Thymus (tissue), 11 donors: ENCODE data around the gene ZNF605. TPM values are rescaled to one million over a fixed set of nuclear protein-coding genes. Genes with fewer than 3 reads are reported as not detected.
"Not testable (repeated sequence)": the region's sequence is repeated elsewhere in the genome, so short reads cannot be mapped to it uniquely, and the experiment has no call there.

Experiments used
- DNase-seq, 9 donors: peaks; one replicate each; pipeline ENCODE4 v3.0.0-alpha.2; 2013; ENCODE audit warnings: low spot score in 9 of 9, low read depth in 6 of 9, missing footprints in 1 of 9
- H3K27ac ChIP-seq, 2 donors: one replicate each; pipeline ENCODE4 v1.5.1; 2013; ENCODE audit warnings: control low read depth in 1 of 2, low read depth in 1 of 2, low read length in 1 of 2, mild to moderate bottlenecking in 1 of 2, moderate library complexity in 1 of 2
- H3K27me3 ChIP-seq, 2 donors: one replicate each; pipeline ENCODE4 v1.5.1; 2013; ENCODE audit warnings: low read length in 1 of 2; ENCODE audit not compliant: control insufficient read depth in 2 of 2, insufficient read depth in 1 of 2
- H3K36me3 ChIP-seq, 2 donors: one replicate each; pipeline ENCODE4 v1.5.1; 2013; ENCODE audit warnings: low read length in 1 of 2, mild to moderate bottlenecking in 1 of 2, moderate library complexity in 1 of 2; ENCODE audit not compliant: control insufficient read depth in 2 of 2, insufficient read depth in 2 of 2
- H3K4me1 ChIP-seq, 2 donors: one replicate each; pipeline ENCODE4 v1.5.1; 2013; ENCODE audit warnings: low read length in 2 of 2; ENCODE audit not compliant: control insufficient read depth in 2 of 2, insufficient read depth in 2 of 2
- H3K4me3 ChIP-seq, 2 donors: one replicate each; pipeline ENCODE4 v1.5.1; 2013; ENCODE audit warnings: low read length in 2 of 2, control low read depth in 1 of 2, mild to moderate bottlenecking in 1 of 2
- H3K9me3 ChIP-seq, 2 donors: one replicate each; pipeline ENCODE4 v1.5.1; 2013; ENCODE audit warnings: low read length in 1 of 2, mild to moderate bottlenecking in 1 of 2; ENCODE audit not compliant: control insufficient read depth in 2 of 2, insufficient read depth in 1 of 2
- WGBS: extraction: QIAGEN DNeasy Blood & Tissue Kit; methylation state at CpG from one replicate; pipeline ENCODE4 v1.1.7; 2013; 5-methylcytosine and 5-hydroxymethylcytosine counted together
- polyA plus RNA-seq: library from polyadenylated mRNA; stranded (reverse); fragments of 200-250 nt; gene quantifications from one replicate; pipeline ENCODE4 v1.2.3, GENCODE V29; 2013
- total RNA-seq: library from RNA; stranded (reverse); fragments of 120-200 nt; gene quantifications from one replicate; pipeline ENCODE4 v1.2.4, GENCODE V29; 2013
- donor health status: healthy.

ZNF605 gene
- total and polyA plus RNA-seq, 2 donors: 4.7 to 9.0 TPM

DNA sequence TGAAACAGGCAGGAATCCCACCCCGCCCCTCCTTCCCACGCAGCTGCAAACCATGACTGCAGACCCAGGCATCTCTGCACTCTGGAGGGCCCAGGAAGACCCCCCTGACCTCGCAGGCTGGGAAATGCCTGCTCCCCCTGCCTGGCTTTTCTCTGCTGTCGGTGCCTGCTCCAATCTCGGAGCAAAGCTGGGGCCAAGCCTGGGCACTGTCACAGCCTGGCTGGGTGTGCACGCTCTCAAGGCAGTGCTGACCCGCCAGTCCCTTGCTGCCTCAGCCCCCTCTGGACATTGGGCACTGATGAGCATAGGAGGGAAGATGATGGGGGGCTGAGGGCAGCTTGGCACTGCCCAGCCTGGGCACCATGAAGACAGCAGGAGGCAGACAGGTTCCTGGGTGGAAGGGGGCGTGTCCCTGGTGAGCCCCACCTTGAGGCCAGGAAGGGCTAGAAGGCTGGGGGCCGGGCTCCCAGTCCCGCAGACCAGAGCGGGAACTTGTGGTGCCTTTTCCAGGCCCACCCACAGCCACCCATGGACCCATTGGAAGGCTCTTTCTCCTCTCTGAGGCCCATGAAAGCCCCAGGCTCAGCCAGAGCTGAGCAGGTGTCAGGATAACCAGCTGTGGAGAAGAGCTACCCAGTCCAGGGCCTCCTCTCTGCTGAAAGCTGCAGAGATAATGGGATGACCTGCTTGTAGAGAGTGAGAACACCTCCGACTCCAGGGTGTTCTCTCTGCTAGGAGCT is 10.7 kb upstream of the ZNF605 start:
- 97% methylated on average over 12 of the region's 12 CpGs for WGBS
- no peaks in the 10 kb centered on the region for H3K4me1 ChIP-seq
- H3K36me3 ChIP-seq: no peaks in the 10 kb centered on the region
- H3K27me3 ChIP-seq: no peaks in the 10 kb centered on the region
- peaks cover 15 to 54% of the 10 kb centered on the region in 2 donors for H3K9me3 ChIP-seq
- no peak overlapping the region for H3K4me3 ChIP-seq
- H3K27ac ChIP-seq: no peak overlapping the region
- no peak for DNase-seq

DNA sequence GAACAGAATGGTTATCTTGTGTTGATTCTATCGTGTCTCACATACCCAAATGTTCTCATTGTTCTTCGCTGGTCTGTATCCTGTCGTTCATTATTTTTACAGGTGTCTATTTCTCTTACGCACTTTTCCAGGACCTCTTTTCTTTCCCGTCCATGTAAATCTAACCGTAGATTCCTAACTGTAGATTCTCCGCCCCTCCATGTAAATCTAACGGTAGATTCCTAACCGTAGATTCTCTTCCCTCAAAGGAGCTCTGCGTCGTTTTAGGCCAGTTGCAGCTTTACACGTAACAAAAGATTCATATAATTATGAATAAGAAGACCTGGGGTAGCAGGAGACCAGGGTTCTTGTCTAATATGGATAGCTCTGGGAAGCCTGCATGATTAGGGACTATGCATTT is 9.7 kb upstream of the ZNF605 start:
- DNase-seq: no peak
- H3K36me3 ChIP-seq: no peaks in the 10 kb centered on the region
- H3K27me3 ChIP-seq: no peaks in the 10 kb centered on the region
- peaks cover 15 to 56% of the 10 kb centered on the region in 2 donors for H3K9me3 ChIP-seq
- no peak overlapping the region for H3K27ac ChIP-seq
- WGBS: 95% methylated on average over 12 of the region's 12 CpGs
- no peak overlapping the region for H3K4me3 ChIP-seq
- H3K4me1 ChIP-seq: no peaks in the 10 kb centered on the region

DNA sequence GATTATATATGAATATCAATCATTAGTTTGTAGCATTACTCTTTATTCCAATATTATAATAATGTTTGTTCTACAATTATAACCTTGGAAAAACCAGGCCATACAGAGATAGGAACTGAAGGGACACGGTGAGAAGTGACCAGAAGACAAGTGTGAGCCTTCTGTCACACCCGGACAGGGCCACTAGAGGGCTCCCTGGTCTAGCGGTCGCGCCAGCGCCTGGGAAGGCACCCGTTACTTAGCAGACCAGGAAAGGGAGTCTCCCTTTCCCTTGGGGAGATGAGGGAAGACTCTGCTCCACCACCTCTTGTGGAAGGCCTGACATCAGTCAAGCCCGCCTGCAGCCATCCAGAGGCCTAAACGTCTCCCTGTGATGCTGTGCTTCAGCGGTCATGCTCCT is 7.8 kb upstream of the ZNF605 start:
- not testable (repeated sequence) for DNase-seq, H3K27me3 ChIP-seq, H3K4me1 ChIP-seq, H3K27ac ChIP-seq, H3K4me3 ChIP-seq, H3K36me3 ChIP-seq
- 81% methylated on average over 10 of the region's 10 CpGs for WGBS
- peaks cover 15 to 52% of the 10 kb centered on the region in 2 donors for H3K9me3 ChIP-seq

DNA sequence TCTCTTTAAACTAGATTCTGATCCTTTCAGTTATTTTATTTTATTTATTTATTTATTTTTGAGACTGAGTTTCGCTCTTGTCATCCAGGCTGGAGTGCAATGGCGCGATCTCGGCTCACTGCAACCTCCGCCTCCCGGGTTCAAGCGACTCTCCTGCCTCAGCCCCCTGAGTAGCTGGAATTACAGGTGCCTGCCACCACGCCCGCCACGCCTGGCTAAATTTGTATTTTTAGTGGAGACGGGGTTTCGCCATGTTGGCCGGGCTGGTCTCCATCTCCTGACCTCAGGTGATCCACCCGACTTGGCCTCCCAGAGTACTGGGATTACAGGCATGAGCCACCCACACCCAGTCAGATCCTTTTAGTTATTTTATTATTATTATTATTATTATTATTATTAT is 5.7 kb upstream of the ZNF605 start:
- peaks cover 8 to 51% of the 10 kb centered on the region in 2 donors for H3K9me3 ChIP-seq
- not testable (repeated sequence) for H3K27me3 ChIP-seq, H3K27ac ChIP-seq, H3K36me3 ChIP-seq, DNase-seq, H3K4me1 ChIP-seq, H3K4me3 ChIP-seq
- 99% methylated on average over 14 of the region's 14 CpGs for WGBS

DNA sequence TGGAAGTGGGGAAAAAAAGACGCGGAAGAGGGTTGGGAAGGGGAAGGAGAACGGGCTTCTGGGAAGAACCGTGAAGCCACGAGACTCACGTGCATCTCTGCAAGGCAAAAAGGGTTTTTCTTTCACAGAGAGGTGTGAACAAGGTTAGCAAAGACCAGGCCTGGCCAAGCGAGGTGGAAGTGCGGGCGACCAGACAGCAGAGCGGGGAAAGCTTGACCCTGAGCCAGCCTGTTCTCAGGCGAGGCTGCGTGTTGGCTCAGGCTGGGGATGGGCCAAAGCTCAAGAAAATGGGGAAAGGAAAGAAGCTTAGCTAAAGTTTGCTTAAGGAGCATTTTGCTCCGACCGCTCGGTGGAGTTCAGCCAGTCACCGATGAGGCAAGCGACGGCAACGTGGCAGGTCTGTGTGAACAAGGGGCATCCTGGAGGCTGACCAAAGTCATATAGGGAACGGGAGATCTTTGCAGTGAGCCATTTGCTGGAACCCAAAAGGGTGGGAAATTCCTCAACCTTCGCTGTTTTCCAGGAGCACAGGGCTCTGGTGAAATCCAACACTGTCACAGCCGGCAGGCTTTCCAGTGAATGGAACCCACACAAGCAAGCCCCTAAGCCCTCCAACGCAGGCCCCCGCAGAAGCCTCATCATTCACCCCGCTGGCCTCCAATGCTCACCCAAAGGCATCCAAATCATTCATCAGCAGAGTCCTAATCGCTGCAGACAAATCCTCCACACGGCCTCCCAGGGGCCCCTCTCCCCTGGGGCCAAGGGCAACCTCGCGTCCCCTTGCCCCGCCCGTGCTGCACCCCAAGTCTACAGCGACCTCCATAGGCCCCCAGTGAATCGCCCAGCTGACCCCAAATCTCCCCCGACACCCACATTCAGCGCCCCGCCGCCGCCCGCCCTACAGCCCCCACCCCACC is 754 bp downstream of the ZNF605 start:
- peak overlapping the region; percentile 80 to 93 for H3K4me3 ChIP-seq
- H3K4me1 ChIP-seq: peaks cover 7 to 14% of the 10 kb centered on the region in 2 donors
- H3K36me3 ChIP-seq: peaks cover 0 to 7% of the 10 kb centered on the region in 2 donors
- 41% methylated on average over 39 of the region's 39 CpGs for WGBS
- H3K9me3 ChIP-seq: peaks cover 17 to 57% of the 10 kb centered on the region in 2 donors
- peak overlapping the region; percentile 59 to 93 for H3K27ac ChIP-seq
- peak in 6 of 9 donors; percentile 8 to 59 (median 27) for DNase-seq
- no peaks in the 10 kb centered on the region for H3K27me3 ChIP-seq

DNA sequence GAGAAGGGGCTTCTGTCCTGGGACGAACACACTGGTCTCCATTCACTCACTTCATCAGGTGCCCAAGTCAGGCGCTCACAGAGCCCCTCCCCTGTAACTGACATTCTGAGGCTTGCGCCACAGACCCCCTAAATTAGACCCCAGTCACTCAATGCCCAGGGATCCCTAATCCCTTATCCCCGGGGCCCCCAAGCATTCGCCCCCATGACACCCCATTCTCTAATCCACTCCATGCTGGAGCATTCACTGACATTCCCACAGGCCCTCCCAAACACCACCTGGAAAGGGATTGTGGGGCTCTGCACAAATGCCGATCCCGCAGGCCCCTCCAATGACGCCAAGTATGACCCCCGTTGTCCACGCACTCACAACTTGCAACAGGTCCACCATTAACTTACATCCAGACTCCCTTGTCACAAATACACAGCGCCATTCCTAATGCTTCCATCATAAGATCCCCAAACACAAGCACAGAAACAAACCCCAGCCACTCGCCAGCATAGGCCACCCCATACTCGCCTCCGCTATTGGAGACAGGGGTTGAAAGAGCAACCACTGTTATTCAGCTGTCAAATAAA is 1.5 kb downstream of the ZNF605 start:
- H3K4me3 ChIP-seq: no peak overlapping the region
- WGBS: 96% methylated on average over 14 of the region's 14 CpGs
- no peak for DNase-seq
- peaks cover 7 to 14% of the 10 kb centered on the region in 2 donors for H3K4me1 ChIP-seq
- peaks cover 7 to 13% of the 10 kb centered on the region in 2 donors for H3K36me3 ChIP-seq
- peaks cover 22 to 65% of the 10 kb centered on the region in 2 donors for H3K9me3 ChIP-seq
- H3K27ac ChIP-seq: no peak overlapping the region
- H3K27me3 ChIP-seq: no peaks in the 10 kb centered on the region

DNA sequence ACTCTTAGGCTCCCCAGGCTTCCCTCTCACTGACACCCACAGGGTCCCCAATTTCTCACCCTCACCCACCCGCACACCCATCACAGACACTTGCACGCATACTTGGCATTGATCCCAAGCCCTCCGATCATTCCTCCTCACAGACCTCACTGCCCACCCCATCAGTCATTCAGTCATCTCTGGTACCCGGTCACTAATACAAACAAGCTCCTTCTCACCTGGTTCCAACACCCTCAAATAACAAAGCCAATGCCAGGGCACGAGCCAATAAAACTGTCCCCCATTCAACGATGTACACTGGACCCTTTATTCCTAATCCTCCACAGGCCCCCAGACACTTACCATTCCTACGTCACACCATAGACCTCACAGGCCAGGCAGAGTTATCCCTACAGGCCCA is 2.3 kb downstream of the ZNF605 start:
- Histone ChIP-seq H3K4me3 (no peak overlapping the region), H3K36me3 (peaks cover 9 to 16% of the 10 kb centered on the region in 2 donors), H3K4me1 (peaks cover 7 to 14% of the 10 kb centered on the region in 2 donors), H3K9me3 (peaks cover 23 to 70% of the 10 kb centered on the region in 2 donors), H3K27ac (no peak overlapping the region), H3K27me3 (no peaks in the 10 kb centered on the region)
- 99% methylated on average over 7 of the region's 7 CpGs for WGBS
- DNase-seq: no peak

DNA sequence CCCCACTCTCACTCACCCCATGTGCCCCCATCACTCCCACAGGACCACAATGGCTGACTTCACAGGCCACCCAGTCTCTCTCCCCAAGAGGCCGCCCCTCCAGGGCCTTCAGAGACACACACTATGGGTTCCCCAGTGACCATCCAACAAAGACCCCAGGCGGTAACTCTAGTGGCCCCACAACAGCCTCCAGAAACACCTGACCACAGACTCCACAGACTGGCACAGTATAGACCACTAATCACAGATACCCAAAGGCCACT is 3.0 kb downstream of the ZNF605 start:
- Histone ChIP-seq H3K9me3 (peaks cover 29 to 72% of the 10 kb centered on the region in 2 donors), H3K27ac (no peak overlapping the region), H3K4me3 (no peak overlapping the region), H3K4me1 (peaks cover 7 to 14% of the 10 kb centered on the region in 2 donors), H3K27me3 (no peaks in the 10 kb centered on the region), H3K36me3 (peaks cover 12 to 23% of the 10 kb centered on the region in 2 donors)
- WGBS: 100% methylated on average over 2 of the region's 2 CpGs
- no peak for DNase-seq
